Measurements from ENCODE around the gene OR2V2.

- TF ChIP-seq CTCF (IDR thresholded peaks at IDR 0.05) (no peak), POLR2AphosphoS5 (IDR thresholded peaks at IDR 0.05) (no peak), POLR2A (IDR thresholded peaks at IDR 0.05) (no peak)
Observed at GRCh38 chr5:181156758-181157157, 9.4 kb downstream of the OR2V2 start.
